Heart left ventricle (tissue), 16 donors: ENCODE measurements around the gene CETN3. TPM values are rescaled to one million over a fixed set of nuclear protein-coding genes. Genes with fewer than 3 reads are reported as not detected.
"Not testable (repeated sequence)": the region's sequence is repeated elsewhere in the genome, so short reads cannot be mapped to it uniquely, and the experiment has no call there.

Experiments
- ATAC-seq, 4 donors: fragments of 200-7000 bp; cut with Tn5 transposase; one replicate each; pipeline ENCODE4 v1.9.1; 2020 to 2022; ENCODE audit warnings: moderate library complexity in 4 of 4, mild to moderate bottlenecking in 3 of 4, moderate number of reproducible peaks in 1 of 4
- DNase-seq, 5 donors: peaks; one replicate each; pipeline ENCODE4 v3.0.0-alpha.2; 2020
- H3K27ac ChIP-seq, 12 donors: fragments of 200-600 bp; sonication (generic) in 4 of 12; one replicate each; pipeline versions ENCODE4 v1.5.0 to v1.8.0; 2016 to 2022; ENCODE audit warnings: mild to moderate bottlenecking in 2 of 12
- H3K27me3 ChIP-seq, 9 donors: fragments of 200-600 bp; sonication (generic) in 2 of 9; one replicate each; pipeline versions ENCODE4 v1.5.1 to v1.8.0; 2016 to 2022; ENCODE audit warnings: mild to moderate bottlenecking in 3 of 9
- H3K36me3 ChIP-seq, 9 donors: fragments of 200-600 bp; sonication (generic) in 2 of 9; one replicate each; pipeline versions ENCODE4 v1.5.0 to v1.8.0; 2018 to 2022; ENCODE audit warnings: mild to moderate bottlenecking in 2 of 9
- H3K4me1 ChIP-seq, 12 donors: fragments of 200-600 bp; sonication (generic) in 4 of 12; one replicate each; pipeline versions ENCODE4 v1.5.0 to v1.8.0; 2016 to 2022; ENCODE audit warnings: mild to moderate bottlenecking in 3 of 12
- H3K4me3 ChIP-seq, 12 donors: fragments of 200-600 bp; sonication (generic) in 4 of 12; one replicate each; pipeline versions ENCODE4 v1.5.0 to v1.8.0; 2017 to 2022; ENCODE audit warnings: mild to moderate bottlenecking in 9 of 12, moderate library complexity in 4 of 12
- H3K9me3 ChIP-seq, 12 donors: fragments of 200-600 bp; sonication (generic) in 4 of 12; one replicate each; pipeline versions ENCODE4 v1.5.0 to v1.8.0; 2016 to 2022; ENCODE audit warnings: mild to moderate bottlenecking in 1 of 12
- CTCF ChIP-seq, 12 donors: fragments of 200-600 bp; sonication (generic) in 4 of 12; IDR thresholded peaks; one replicate each; pipeline versions ENCODE4 v1.5.0 to v1.8.0; 2018 to 2022; ENCODE audit warnings: antibody characterized with exemption in 12 of 12, mild to moderate bottlenecking in 5 of 12
- POLR2A ChIP-seq, 2 donors: fragments of 450-650 bp; IDR thresholded peaks; one replicate each; pipeline ENCODE4 v1.6.1; 2017; ENCODE audit warnings: antibody characterized with exemption in 2 of 2, mild to moderate bottlenecking in 2 of 2, moderate library complexity in 2 of 2
- WGBS, 4 donors: extraction: QIAGEN DNeasy Blood & Tissue Kit in 2 of 4; methylation state at CpG; one replicate each; pipeline versions ENCODE4 v1.1.5 to v1.1.7; 2013 to 2018; 5-methylcytosine and 5-hydroxymethylcytosine counted together
- intact Hi-C, 10 donors: fragments of 100-400 bp; cut with DNase I; formaldehyde crosslinking; loops; one replicate each; pipeline versions ENCODE4 v1.11.1 to v1.14.2; 2022
- polyA plus RNA-seq, 2 donors: library from polyadenylated mRNA; stranded (reverse); fragments of 200-250 nt; gene quantifications; one replicate each; pipeline ENCODE4 v1.2.3, GENCODE V29; 2013
- total RNA-seq, 9 donors: library from RNA; depleted of rRNA in 2 of 9; stranded (reverse); fragments of >200 nt in 2 of 9; fragmentation: NEBNext Ultra II Directional in 3 of 9; extraction: Animal tissue kit (Norgen Biotek cat#: 25700) in 3 of 9; gene quantifications; one replicate each; pipeline versions ENCODE4 v1.1.0 to v1.2.4, GENCODE V29; 2016 to 2023
- donor health status: ischemic (EF 13 %, LVEDD 7.1; RV severe dilation, severe dysfunction).
- donor health status: healthy with polysubstance abuse.
- donor health status: DM: no; HTN: yes; CAD: no.
- donor health status: DM: no; HTN: no; CAD: no.
- donor health status: ischemic (EF 25% LVEDD 6.9; RV normal size, moderate dysfunction).
- donor health status: ischemic (EF 25% LVEDD 5.7; RV mildly dilated, moderate dysfunction).
- donor health status: healthy.
- donor health status: DM: yes; HTN: yes; CAD: no.
- donor health status: ischemic (EF 35%, LVEDD 5.7; RV mildly dilated, moderate dysfunction).
- donor health status: nonischemic (EF 11% LVEDD 7.7; RV severe dilation, severe dysfunction).
- donor health status: DM: yes; HTN: yes; CAD: no.
- donor health status: PGD.
- donor health status: ischemic (EF 29% LVEDD 5.4; RV normal size, mild dysfunction).
- donor health status: nonischemic (EF 23%, LVEDD 6.1; RV moderate dilation, normal function).

The CETN3 gene
- total and polyA plus RNA-seq, 11 donors, result 9.3 to 28.3 (median 18.9) TPM

- H3K36me3 ChIP-seq, result no peaks in the 10 kb centered on the region
- H3K4me1 ChIP-seq, result no peaks in the 10 kb centered on the region
- WGBS, 4 donors, result 74 to 82% (median 80%) methylated on average over 2 of the region's 2 CpGs
- intact Hi-C loops, result loop anchor here in 1 of 10 donors (10.0 kb wide), 1 partner anchor 1655 kb away; no protein-coding TSS in a partner anchor
- H3K9me3 ChIP-seq, result peaks cover 0 to 9% (median 0%) of the 10 kb centered on the region in 12 donors
- DNase-seq (no peak), ATAC-seq (no peak)
- H3K27me3 ChIP-seq, result peaks cover 0 to 3% (median 0%) of the 10 kb centered on the region in 9 donors
- TF ChIP-seq POLR2A (IDR thresholded peaks at IDR 0.05) (no peak), CTCF (IDR thresholded peaks at IDR 0.05) (no peak)
- no peak overlapping the region for H3K4me3 ChIP-seq
- H3K27ac ChIP-seq, result no peak overlapping the region
Measured at GRCh38 chr5:90379652-90380051, 29.9 kb downstream of the CETN3 start.

GRCh38 chr5:90378752-90379151, 30.8 kb downstream of the CETN3 start:
- H3K27ac ChIP-seq, result no peak overlapping the region
- H3K9me3 ChIP-seq, result peaks cover 0 to 5% (median 0%) of the 10 kb centered on the region in 12 donors
- H3K36me3 ChIP-seq, result no peaks in the 10 kb centered on the region
- no peak overlapping the region for H3K4me3 ChIP-seq
- intact Hi-C loops, result no loop called here
- H3K27me3 ChIP-seq, result peaks cover 0 to 3% (median 0%) of the 10 kb centered on the region in 9 donors
- H3K4me1 ChIP-seq, result no peaks in the 10 kb centered on the region
- ATAC-seq, result no peak
- DNase-seq, result no peak
- TF ChIP-seq CTCF (IDR thresholded peaks at IDR 0.05) (no peak), POLR2A (IDR thresholded peaks at IDR 0.05) (no peak)
- WGBS, 4 donors, result 84 to 91% (median 86%) methylated on average over 2 of the region's 2 CpGs

- H3K27ac ChIP-seq, H3K4me3 ChIP-seq, H3K4me1 ChIP-seq, ATAC-seq, H3K27me3 ChIP-seq, H3K36me3 ChIP-seq, DNase-seq, intact Hi-C loops: not testable (repeated sequence)
- H3K9me3 ChIP-seq, result peaks cover 0 to 15% (median 0%) of the 10 kb centered on the region in 12 donors
Measured at GRCh38 chr5:90371269-90371668, 38.3 kb downstream of the CETN3 start.

GRCh38 chr5:90368454-90369246, 40.9 kb downstream of the CETN3 start:
- no peak for DNase-seq
- H3K27ac ChIP-seq, result no peak overlapping the region
- no peak overlapping the region for H3K4me3 ChIP-seq
- no peaks in the 10 kb centered on the region for H3K4me1 ChIP-seq
- H3K9me3 ChIP-seq, result peaks cover 0 to 9% (median 0%) of the 10 kb centered on the region in 12 donors
- WGBS, 4 donors, result 81 to 92% (median 90%) methylated on average over 3 of the region's 3 CpGs
- ATAC-seq, result no peak
- no peaks in the 10 kb centered on the region for H3K27me3 ChIP-seq
- intact Hi-C loops, result no loop called here
- no peak for TF ChIP-seq POLR2A (IDR thresholded peaks at IDR 0.05)
- no peak for TF ChIP-seq CTCF (IDR thresholded peaks at IDR 0.05)
- H3K36me3 ChIP-seq, result no peaks in the 10 kb centered on the region
